ENCODE data around the gene YBX2. TPM values are rescaled to one million over a fixed set of nuclear protein-coding genes. Genes with fewer than 3 reads are reported as not detected.
"Not testable (repeated sequence)": the region's sequence is repeated elsewhere in the genome, so short reads cannot be mapped to it uniquely, and the experiment has no call there.

Gene YBX2
- 0.45 TPM in 1 of 2 replicates, not detected in the other for total RNA-seq

- no peak for DNase-seq (ENCODE audit: low read depth)
Measured at GRCh38 chr17:7294614-7295153, at the start of gene YBX2. TSS of gene YBX2 (minus strand) at chr17:7294639. CDS start at chr17:7294500, 139 bp downstream.

DNA sequence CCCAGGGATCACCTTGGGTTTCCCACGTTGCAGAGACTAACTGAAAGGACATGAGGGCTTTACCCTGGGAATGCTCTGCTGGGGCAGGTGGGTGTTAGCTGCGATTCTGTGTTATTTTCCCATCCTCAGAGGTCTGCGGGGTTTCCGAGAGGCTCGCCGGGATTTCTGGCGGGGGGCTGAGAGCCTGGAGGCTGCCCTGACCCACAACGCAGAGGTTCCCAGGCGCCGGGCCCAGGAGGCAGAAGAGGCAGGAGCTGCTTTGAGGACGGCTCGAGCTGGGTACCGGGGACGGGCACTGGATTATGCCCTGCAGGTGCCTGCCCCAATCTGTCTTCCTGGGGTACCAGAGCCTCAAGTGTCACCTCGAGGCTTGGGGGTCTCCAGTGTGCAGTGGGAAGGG is 48.8 kb upstream of the YBX2 start:
- no peak for DNase-seq (ENCODE audit: low read depth)

GRCh38 chr17:7341842-7342241 is 47.4 kb upstream of the YBX2 start:
- DNase-seq (ENCODE audit: low read depth) = no peak

- DNase-seq (ENCODE audit: low read depth) = no peak
Measured at GRCh38 chr17:7340179-7340578, 45.7 kb upstream of the YBX2 start.

GRCh38 chr17:7337600-7337999 is 43.2 kb upstream of the YBX2 start:
- not testable (repeated sequence) for DNase-seq (ENCODE audit: low read depth)

GRCh38 chr17:7336240-7337175 is 42.1 kb upstream of the YBX2 start, which contains the start of gene ACAP1:
TSS of gene ACAP1 (plus strand) at chr17:7336529. CDS start at chr17:7336735, 206 bp downstream.
- no peak for DNase-seq (ENCODE audit: low read depth)

DNA sequence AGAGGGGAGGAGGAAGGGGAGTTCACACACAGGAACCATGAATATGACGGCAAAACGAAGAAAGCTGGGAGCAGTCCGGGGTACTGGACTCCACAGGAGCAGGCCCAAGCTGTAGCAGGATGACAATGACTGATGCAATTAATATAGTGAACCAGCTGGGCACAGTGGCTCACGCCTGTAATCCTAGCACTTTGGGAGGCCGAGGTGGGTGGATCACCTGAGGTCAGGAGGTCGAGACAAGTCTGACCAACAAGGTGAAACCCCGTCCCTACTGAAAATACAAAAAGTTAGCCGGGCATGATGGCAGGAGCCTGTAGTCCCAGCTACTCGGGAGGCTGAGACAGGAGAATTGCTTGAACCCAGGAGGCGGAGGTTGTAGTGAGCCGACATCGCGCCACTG is 41.3 kb upstream of the YBX2 start:
- not testable (repeated sequence) for DNase-seq (ENCODE audit: low read depth)

- DNase-seq (ENCODE audit: low read depth) = no peak
Measured at GRCh38 chr17:7334938-7335538, 40.6 kb upstream of the YBX2 start.

- DNase-seq (ENCODE audit: low read depth) = not testable (repeated sequence)
Measured at GRCh38 chr17:7332600-7333069, 38.2 kb upstream of the YBX2 start.

DNA sequence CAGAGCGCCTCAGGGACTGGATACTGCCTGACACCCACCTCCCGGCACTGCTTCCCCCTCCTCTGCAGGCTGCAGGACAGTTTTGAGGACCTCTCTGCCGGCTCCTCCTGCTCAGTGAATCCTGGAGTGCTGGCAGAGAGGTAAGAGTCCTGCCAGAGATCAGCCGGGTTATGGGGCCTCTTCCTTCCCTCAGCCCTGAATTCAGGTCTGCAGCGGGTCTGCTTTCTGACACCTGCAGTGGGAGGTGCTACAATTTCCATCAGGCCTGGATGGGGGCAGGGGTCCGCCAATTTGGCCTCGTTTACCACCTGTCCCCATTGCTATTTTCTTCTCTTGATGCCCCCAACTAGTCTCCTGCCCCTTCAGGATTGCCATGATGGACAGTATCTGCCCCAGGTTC is 37.7 kb upstream of the YBX2 start:
- DNase-seq (ENCODE audit: low read depth) = no peak

GRCh38 chr17:7330638-7331015 is 36.2 kb upstream of the YBX2 start:
- no peak for DNase-seq (ENCODE audit: low read depth)

GRCh38 chr17:7329997-7330637 is 35.7 kb upstream of the YBX2 start:
- DNase-seq (ENCODE audit: low read depth) = peak; percentile 68

DNA sequence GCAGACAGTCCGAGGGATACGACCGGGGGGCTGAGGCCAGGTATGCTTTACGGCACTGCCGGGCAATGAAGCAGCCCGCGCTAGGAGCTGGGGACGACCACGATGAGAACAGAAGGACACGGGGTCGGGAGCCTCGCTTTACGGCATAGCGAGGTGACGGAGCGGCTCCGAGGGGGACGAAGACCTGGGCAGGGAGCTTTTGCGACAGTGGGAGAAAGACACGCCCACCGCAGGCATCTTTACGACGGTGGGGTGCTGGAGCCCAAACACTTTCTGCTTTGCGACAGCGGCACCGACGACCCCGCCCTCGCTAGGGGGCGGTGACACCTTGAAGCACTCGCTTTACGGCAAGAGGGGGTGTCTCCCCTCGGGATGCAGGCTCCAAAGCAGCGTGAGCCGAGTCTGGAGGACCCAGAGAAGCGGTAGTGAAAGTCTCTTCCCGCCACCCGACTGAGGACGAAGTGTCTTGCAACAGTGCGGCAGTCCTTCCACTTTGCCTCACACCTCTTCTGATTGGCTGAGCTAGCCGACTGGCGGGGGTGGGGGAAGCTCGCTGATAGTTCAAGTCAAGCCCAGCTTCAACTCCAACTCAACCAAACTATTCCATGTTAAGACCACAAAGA is 35.0 kb upstream of the YBX2 start:
- peak; percentile 97 for DNase-seq (ENCODE audit: low read depth)

- no peak for DNase-seq (ENCODE audit: low read depth)
Measured at GRCh38 chr17:7328840-7329373, 34.5 kb upstream of the YBX2 start, which contains the start of gene NEURL4. TSS of gene NEURL4 (minus strand) at chr17:7329335. CDS start at chr17:7329312, 23 bp downstream.

GRCh38 chr17:7328009-7328408 is 33.6 kb upstream of the YBX2 start:
- DNase-seq (ENCODE audit: low read depth) = no peak

GRCh38 chr17:7327501-7327900 is 33.1 kb upstream of the YBX2 start:
- no peak for DNase-seq (ENCODE audit: low read depth)

- DNase-seq (ENCODE audit: low read depth) = no peak
Measured at GRCh38 chr17:7327056-7327455, 32.6 kb upstream of the YBX2 start.

DNA sequence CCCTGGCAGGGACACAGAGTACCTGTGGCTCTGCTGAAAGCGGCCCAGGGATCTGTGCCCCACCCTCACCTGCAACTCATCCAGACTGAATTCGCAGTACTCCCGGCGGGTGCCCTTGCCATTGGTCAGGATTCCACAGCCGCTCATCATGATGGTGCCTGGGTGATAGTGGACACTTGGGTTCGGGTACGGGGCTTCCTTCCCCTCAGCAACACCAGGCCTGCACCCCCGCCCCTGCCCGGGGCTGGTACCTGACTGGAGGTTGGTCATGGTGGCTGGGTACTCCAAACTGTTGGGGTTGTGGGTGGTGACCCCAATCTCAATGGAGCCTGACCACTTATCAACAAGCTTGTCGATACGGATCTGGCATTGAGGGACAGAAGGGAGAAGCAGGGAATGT is 31.7 kb upstream of the YBX2 start:
- no peak for DNase-seq (ENCODE audit: low read depth)

GRCh38 chr17:7325031-7325528 is 30.6 kb upstream of the YBX2 start:
- no peak for DNase-seq (ENCODE audit: low read depth)

DNA sequence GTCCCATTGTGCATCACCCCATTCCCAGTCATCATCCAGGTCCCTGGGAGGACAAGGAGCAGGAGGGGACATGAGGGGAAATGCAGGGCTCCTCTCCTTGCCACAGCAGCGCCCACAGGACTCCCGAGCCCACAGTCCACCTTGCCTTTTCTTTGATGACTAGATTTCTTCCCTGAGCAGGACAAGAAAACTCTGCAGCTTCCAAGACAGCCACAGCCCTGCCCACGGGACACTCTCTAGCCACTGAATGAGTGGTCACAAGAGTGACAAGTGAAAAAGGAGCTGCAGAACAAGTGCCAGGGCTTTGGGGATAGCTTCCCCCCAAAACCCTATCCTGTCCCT is 30.0 kb upstream of the YBX2 start:
- DNase-seq (ENCODE audit: low read depth) = no peak

DNA sequence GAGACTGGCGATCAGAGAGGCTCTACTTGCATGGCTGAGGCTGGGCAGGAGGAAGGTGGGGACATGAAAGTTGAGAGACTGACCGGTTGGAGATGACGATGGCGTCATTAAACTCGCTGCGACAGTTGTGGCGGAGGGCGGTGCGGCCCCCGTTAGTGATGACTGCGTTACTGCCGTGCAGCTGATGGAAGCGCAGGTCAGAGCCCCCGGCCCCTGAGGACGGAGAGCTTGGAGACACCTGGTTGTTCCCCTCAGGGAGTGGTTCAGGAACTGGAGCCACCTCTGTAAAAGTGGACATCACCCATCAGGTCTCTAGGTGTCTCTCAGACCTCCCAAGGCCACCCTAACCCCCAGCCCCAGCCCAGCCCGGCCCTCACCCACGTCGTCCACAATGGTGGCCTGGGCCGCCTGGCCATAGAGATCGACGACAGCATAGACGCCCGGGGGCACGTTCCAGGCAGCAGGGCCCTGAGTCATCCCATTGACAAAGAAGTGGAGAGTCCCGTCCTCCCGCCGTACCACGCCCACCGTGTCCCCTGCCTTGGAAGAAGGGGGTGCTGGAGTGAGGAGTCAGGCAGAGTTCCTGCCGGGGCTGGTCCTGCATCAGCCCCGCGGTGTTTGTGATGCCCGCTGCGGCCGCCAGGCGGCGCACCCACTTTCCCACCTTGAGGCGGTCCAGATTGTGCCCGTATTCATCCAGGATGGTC is 29.4 kb upstream of the YBX2 start:
- no peak for DNase-seq (ENCODE audit: low read depth)

All from renal cortical epithelial cell (primary cell).